KOPT-K1 (cell line): Measurements from ENCODE around the gene FGF1.

Experiments used
- H3K27ac ChIP-seq: fragments of 200-600 bp; sonication (generic); 2 replicates; pipeline ENCODE4 v1.5.1; 2016; ENCODE audit warnings: antibody characterized with exemption, mild to moderate bottlenecking, low read depth, low read length; ENCODE audit not compliant: poor library complexity, severe bottlenecking
- H3K36me3 ChIP-seq: fragments of 200-600 bp; sonication (generic); 2 replicates; pipeline ENCODE4 v1.5.1; 2017; ENCODE audit warnings: antibody characterized with exemption, mild to moderate bottlenecking, low read length, moderate library complexity; ENCODE audit not compliant: insufficient read depth
- H3K9me3 ChIP-seq: fragments of 200-600 bp; sonication (generic); 2 replicates; pipeline ENCODE4 v1.5.1; 2017; ENCODE audit warnings: antibody characterized with exemption, low read length, mild to moderate bottlenecking; ENCODE audit not compliant: insufficient read depth, poor library complexity, severe bottlenecking

FGF1 gene

GRCh38 chr5:142548739-142549275 is 137.1 kb downstream of the FGF1 start:
- no peaks in the 10 kb centered on the region for H3K9me3 ChIP-seq
- H3K27ac ChIP-seq: no peak overlapping the region
- H3K36me3 ChIP-seq: no peaks in the 10 kb centered on the region

- Histone ChIP-seq H3K9me3 (no peaks in the 10 kb centered on the region), H3K36me3 (no peaks in the 10 kb centered on the region), H3K27ac (no peak overlapping the region)
Measured at GRCh38 chr5:142547445-142548380, 138.2 kb downstream of the FGF1 start.

- Histone ChIP-seq H3K27ac (no peak overlapping the region), H3K9me3 (no peaks in the 10 kb centered on the region)
Measured at GRCh38 chr5:142545650-142546322, 140.1 kb downstream of the FGF1 start.

GRCh38 chr5:142544946-142545649 is 140.8 kb downstream of the FGF1 start:
- Histone ChIP-seq H3K27ac (no peak overlapping the region), H3K36me3 (no peaks in the 10 kb centered on the region), H3K9me3 (no peaks in the 10 kb centered on the region)

More at GRCh38 chr5:142545650-142546322, 140.1 kb downstream of the FGF1 start:
- H3K36me3 ChIP-seq: no peaks in the 10 kb centered on the region

- Histone ChIP-seq H3K9me3 (no peaks in the 10 kb centered on the region), H3K36me3 (no peaks in the 10 kb centered on the region), H3K27ac (no peak overlapping the region)
Measured at GRCh38 chr5:142544071-142544753, 141.7 kb downstream of the FGF1 start.

GRCh38 chr5:142542906-142543305 is 143.0 kb downstream of the FGF1 start:
- no peak overlapping the region for H3K27ac ChIP-seq
- H3K9me3 ChIP-seq: no peaks in the 10 kb centered on the region
- H3K36me3 ChIP-seq: no peaks in the 10 kb centered on the region
